NOMO-1 treated with DMSO at 0.1 percent for 48 hours (cell line): ENCODE results near the gene AGFG2.
A peak's percentile ranks its signal among the peaks of the same experiment; 100 is the strongest.
"Not testable (repeated sequence)": the region's sequence is repeated elsewhere in the genome, so short reads cannot be mapped to it uniquely, and the experiment has no call there.

ENCODE experiments used
- DNase-seq: peaks from one replicate; lab custom pipeline; 2025; ENCODE audit not compliant: unreplicated experiment; lab: John Stamatoyannopoulos, UW

Gene AGFG2

DNA sequence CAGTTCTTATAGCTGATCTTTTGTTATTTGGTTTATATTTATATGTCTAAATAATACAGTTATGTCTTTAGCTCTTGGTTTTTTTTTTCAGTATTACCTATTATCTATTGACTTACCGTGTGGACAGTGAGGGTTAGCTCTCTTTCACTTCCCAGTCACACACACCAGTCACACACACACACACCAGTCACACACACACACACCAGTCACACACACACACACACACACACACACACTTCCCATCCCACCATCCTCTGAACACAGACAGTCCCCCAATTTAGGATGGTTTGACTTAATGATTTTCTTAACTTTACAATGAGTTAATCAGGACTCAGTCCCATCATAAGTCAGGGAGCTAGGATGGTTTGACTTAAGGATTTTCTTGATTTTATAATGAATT, 18.9 kb upstream of the AGFG2 start:
- DNase-seq = no peak

GRCh38 chr7:100521076-100521475, 17.9 kb upstream of the AGFG2 start:
- DNase-seq = no peak

DNA sequence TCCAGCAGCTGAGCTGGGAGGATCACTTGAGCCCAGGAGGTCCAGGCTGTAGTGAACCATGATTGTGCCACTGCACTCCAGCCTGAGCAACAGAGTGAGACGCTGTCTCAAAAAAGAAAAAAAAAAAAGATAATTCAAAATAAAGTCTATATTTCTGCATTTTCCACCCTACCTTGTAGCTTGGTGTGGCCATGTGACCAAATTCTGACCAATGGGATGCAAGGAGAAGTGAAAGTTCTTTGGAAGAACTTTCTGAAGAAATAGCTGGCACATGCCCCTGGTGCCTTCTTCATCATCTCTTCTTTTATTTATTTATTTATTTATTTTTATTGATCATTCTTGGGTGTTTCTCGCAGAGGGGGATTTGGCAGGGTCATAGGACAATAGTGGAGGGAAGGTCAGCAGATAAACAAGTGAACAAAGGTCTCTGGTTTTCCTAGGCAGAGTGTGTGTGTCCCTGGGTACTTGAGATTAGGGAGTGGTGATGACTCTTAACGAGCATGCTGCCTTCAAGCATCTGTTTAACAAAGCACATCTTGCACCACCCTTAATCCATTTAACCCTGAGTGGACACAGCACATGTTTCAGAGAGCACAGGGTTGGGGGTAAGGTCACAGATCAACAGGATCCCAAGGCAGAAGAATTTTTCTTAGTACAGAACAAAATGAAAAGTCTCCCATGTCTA, 17.0 kb upstream of the AGFG2 start:
- DNase-seq = peak; percentile 89

DNA sequence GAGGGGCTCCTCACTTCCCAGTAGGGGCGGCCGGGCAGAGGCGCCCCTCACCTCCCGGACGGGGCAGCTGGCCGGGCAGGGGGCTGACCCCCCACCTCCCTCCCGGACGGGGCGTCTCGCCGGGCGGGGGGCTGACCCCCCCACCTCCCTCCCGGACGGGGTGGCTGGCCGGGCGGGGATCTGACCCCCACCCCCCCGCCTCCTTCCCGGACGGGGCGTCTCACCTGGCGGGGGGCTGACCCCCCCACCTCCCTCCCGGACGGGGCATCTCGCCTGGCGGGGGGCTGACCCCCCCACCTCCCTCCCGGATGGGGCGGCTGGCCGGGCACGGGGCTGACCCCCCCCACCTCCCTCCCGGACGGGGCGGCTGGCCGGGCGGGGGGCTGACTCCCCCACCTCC, 15.8 kb upstream of the AGFG2 start:
- not testable (repeated sequence) for DNase-seq

- not testable (repeated sequence) for DNase-seq
Observed at GRCh38 chr7:100528108-100528866, 10.7 kb upstream of the AGFG2 start.

DNA sequence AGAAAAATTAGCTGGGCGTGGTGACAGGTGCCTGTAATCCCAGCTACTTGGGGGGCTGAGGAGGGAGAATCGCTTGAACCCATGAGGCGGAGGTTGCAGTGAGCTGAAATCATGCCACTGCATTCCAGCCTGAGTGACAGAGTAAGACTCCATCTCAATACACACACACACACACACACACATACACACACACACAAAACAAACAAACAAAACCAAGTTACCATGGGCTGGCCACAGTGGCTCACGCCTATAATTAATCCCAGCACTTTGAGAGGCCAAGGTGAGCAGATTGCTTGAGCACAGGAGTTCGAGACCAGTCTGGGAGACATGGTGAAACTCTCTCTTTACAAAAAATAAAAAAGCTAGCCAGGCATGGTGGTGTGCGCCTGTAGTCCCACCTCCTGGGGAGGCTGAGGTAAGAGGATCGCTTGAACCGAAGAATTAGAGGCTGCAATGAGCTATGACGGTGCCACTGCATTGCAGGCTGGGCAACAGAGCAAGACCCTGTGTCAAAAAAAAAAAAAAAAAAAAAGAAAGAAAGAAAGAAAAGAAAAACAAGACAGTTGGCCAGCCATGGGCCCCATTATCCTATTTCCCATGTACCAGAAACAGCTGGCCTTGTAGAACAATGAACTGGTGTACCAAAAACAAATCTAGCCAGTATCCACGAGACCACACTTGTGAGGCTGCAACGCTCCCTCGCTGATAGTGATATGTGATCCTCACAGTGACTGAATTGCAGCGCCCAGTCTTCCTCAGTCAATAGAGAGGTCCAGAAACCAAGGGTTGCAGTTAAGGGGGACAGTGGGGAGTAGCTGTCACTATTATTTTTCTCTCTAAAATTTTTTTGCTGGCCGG, 6.6 kb upstream of the AGFG2 start:
- DNase-seq = no peak

DNA sequence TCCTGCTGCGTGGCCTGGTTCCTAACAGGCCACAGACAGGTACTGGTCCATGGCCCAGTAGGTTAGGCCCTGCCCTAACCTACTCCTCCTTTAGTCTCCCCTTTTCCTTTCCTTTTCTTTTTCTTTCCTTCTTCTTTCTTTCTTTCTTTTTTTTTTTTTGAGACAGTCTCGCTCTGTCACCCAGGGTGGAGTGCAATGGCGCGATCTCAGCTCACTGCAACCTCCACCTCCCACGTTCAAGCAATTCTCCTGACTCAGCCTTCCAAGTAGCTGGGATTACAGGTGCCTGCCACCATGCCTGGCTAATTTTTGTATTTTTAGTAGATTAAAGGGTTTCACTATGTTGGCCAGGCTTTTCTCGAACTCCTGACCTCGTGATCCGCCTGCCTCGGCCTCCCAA, 3.0 kb upstream of the AGFG2 start:
- not testable (repeated sequence) for DNase-seq

DNA sequence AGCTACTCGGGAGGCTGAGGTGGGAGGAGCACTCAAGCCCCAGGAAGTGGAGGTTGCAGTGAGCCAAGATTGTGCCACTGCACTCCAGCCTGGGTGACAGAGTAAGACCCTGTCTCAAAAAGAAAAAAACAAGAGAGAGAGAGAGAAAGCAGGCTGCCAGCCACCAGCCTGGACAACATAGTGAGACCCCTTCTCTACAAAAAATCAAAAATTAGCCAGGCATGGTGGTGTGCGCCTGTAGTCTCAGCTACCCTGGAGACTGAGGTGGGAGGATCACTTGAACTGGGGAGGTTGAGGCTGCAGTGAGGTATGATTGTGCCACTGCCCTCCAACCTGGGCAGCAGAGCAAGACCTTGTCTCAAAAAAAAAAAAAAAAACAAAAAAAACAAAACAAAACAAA, 2.3 kb upstream of the AGFG2 start:
- not testable (repeated sequence) for DNase-seq

DNA sequence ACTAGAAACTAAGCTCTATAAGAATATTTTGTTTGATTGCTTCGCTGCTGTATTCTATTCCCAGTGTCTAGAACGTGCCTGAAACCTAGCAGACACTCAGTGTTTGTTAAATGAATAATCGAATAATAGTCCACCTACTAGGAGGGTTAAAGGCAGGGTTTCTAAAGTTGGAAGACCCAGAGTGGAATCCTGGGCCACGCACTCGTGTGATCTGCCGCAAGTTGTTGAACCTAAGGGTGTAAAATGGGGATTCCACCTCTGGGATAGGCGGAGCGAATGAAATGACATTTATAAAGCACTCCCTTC, 702 bp upstream of the AGFG2 start:
- DNase-seq = no peak

DNA sequence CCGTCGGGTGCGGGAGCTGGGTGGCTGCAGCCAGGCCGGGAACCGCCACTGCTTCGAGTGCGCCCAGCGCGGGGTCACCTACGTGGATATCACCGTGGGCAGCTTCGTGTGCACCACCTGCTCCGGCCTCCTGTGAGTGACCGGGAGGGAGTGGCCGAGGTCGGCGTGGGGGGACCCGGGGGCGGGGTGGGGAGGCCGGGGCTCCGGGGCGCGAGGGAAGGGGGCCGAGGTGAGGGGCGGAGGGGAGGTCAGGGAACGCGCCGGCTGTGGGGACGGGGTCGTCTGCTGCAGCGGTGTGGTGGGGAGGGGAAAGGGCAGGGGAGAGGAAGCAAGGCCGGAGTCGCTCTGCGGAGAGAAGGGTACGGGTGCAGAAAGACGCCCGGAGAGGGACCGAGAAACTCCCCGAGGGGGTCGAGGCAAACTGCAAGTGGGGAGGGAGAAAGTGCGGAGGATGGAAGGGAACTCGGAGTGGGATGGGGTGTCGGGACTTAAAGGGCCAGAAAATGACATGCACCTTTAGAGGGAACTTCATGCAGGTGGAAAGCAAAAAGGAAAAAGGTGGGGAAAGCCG, 518 bp downstream of the AGFG2 start:
- DNase-seq = no peak

- no peak for DNase-seq
Observed at GRCh38 chr7:100540073-100540723, 1.2 kb downstream of the AGFG2 start.

GRCh38 chr7:100541309-100541708, 2.3 kb downstream of the AGFG2 start:
- DNase-seq = peak; percentile 8

DNA sequence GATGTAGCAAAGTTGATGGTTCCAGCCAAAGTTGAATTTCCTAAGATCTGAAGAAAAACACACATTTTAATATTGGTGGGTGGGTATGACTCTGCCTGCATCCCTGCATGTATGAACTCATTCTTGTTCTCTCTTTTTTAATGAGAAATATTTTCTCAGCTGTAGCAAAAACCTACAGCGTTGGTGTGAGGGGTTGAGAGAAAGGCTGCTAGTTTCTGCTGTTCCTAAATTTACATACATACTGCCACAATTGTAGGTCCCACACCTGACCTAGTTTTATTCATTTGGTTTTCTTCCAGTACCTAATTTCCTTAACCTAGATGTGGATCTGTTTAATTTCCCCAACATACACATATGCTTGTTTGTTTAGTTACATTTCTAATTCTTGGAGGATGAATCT, 4.6 kb downstream of the AGFG2 start:
- DNase-seq = no peak

GRCh38 chr7:100544386-100544785, 5.4 kb downstream of the AGFG2 start:
- DNase-seq = no peak

DNA sequence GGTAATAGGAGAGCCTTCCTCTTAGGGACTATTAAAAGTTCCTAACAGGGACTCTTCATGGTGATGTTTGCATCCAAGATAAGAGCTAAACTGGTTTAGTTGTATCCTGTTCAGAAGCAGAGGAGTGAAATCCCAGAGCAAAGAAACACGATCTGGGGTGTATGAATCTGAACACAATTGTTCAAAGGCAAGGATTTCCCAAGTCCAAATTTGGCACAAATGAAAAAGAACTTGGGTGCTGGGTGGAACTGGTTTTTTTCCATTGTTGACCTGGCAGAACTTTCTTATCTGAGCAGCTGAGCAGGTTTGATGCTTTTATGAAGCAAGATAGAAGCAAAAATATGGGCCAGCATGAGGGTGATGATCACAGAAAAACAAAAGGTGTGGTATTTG, 6.0 kb downstream of the AGFG2 start:
- DNase-seq = no peak

DNA sequence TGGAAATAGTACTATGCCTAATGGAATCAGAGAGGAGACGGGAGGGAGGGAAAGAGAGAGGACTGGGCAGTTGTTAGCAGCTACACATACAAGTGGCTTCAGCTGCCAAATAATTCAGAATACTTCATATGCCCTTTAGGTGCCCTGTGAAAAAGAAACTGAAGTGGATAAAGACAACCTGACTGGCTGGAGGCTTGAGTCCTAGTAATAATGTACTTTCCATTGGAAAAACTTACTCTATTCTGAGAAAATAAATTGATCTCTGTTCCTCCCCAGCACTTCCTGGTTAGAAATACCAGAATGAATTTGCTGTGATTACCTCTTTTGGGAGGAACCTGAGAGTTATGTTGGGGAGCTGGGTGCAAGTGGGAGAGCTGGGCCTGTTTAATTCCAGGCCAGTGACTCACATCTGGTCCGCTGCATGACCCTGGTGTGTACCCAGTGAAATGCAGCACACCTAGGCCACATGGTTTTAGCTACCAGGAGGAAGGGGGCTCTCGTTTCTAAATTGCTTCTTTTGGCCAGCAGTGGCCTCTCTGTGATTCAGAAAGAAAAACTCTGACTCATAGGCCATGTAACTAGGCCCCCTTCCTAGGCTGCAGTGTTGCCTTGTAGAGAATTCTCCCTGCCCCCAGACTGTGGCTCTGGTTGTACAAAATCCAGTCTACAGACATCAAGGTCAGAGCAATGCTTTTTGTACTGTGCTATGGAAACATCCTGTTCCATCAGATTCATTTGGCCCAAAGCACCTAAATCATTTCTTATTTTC, 6.5 kb downstream of the AGFG2 start:
- peak; percentile 63 for DNase-seq

GRCh38 chr7:100546129-100546925, 7.3 kb downstream of the AGFG2 start:
- DNase-seq = no peak

DNA sequence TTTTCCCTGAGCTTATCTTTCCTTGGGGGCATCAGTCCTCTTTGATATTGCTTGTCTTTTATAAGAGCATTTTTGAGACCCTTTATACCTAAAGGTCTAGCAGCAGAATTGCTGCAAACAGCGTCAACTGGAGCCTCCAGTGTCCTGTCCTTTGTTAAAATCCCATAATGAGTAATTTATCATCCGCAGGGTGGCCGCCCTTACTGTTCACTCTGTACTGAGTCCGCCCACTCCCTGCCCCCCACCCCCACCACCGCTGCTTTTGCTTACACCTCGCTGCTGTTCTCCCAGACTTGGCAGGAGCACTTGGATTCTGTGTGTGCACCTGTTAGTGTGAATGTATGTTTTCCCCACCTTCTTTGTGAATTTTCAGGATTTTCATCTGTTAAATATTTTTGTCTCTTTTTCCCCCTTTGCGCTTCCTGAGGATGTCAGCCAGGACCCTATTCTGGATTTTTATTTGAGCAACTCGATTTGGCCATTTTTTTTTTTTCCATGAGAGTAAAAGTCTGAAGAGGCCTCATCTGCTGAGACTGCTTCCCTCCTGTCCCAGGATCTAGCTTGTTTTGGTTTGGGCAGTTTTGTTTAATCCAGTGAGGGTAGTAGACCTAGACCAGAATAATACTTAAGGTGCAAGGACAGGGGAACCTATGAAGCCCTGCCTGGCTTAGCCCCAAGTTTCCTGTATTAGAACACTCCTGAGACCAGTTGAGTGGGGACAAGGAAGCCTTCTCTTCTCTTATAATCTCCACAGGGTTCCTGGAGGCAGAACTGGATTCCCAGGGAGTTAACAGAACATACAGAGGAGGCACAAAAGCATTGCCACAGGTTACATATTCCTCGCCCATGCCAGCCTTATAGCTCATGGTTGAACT, 8.2 kb downstream of the AGFG2 start:
- DNase-seq = no peak

GRCh38 chr7:100547872-100548271, 8.9 kb downstream of the AGFG2 start:
- no peak for DNase-seq
